NT2/D1 (cell line): ENCODE results near the gene PLCB1.

ENCODE experiments used
- DNase-seq: peaks from one replicate; pipeline ENCODE4 v3.0.0-alpha.2; 2011; ENCODE audit warnings: low read depth, low spot score
- H3K27me3 ChIP-seq: 2 replicates; pipeline ENCODE4 v1.6.0; 2011; ENCODE audit warnings: mild to moderate bottlenecking; ENCODE audit not compliant: insufficient read length, insufficient read depth
- H3K36me3 ChIP-seq: 2 replicates; pipeline ENCODE4 v1.6.1; 2011; ENCODE audit warnings: mild to moderate bottlenecking, low read length, mixed read lengths; ENCODE audit not compliant: insufficient read depth, insufficient read length
- H3K4me1 ChIP-seq: 2 replicates; pipeline ENCODE4 v1.5.1; 2011; ENCODE audit not compliant: insufficient read depth, insufficient read length
- H3K4me3 ChIP-seq: 2 replicates; pipeline ENCODE4 v1.5.1; 2011; ENCODE audit warnings: low read depth; ENCODE audit not compliant: insufficient read length
- H3K9ac ChIP-seq: 2 replicates; pipeline ENCODE4 v1.6.0; 2011; ENCODE audit warnings: low read depth; ENCODE audit not compliant: insufficient read length
- H3K9me3 ChIP-seq: 2 replicates; pipeline ENCODE4 v1.5.1; 2011; ENCODE audit warnings: mild to moderate bottlenecking, low read length; ENCODE audit not compliant: insufficient read depth
- SUZ12 ChIP-seq: IDR thresholded peaks from 2 replicates; pipeline ENCODE4 v1.6.1; 2011; ENCODE audit not compliant: insufficient read length, insufficient read depth; ENCODE audit errors: extremely low read depth
- YY1 ChIP-seq: IDR thresholded peaks from 2 replicates; pipeline ENCODE4 v1.6.1; 2011; ENCODE audit not compliant: insufficient read length, insufficient read depth
- ZNF274 ChIP-seq: IDR thresholded peaks from 2 replicates; pipeline ENCODE4 v1.6.1; 2011; ENCODE audit warnings: mild to moderate bottlenecking, low read depth, low read length

PLCB1 gene

GRCh38 chr20:8664778-8665177 lies 532.7 kb downstream of the PLCB1 start:
- no peaks in the 10 kb centered on the region for H3K4me1 ChIP-seq
- H3K27me3 ChIP-seq: no peaks in the 10 kb centered on the region
- H3K9ac ChIP-seq: no peak overlapping the region
- no peak overlapping the region for H3K4me3 ChIP-seq
- H3K9me3 ChIP-seq: no peaks in the 10 kb centered on the region
- DNase-seq: no peak
- TF ChIP-seq ZNF274 (no peak), SUZ12 (no peak), YY1 (no peak)
- no peaks in the 10 kb centered on the region for H3K36me3 ChIP-seq

- Histone ChIP-seq H3K4me3 (no peak overlapping the region), H3K4me1 (no peaks in the 10 kb centered on the region), H3K36me3 (no peaks in the 10 kb centered on the region), H3K9ac (no peak overlapping the region), H3K27me3 (no peaks in the 10 kb centered on the region), H3K9me3 (no peaks in the 10 kb centered on the region)
- DNase-seq: no peak
- TF ChIP-seq SUZ12 (no peak), ZNF274 (no peak), YY1 (no peak)
These were observed 535.2 kb downstream of the PLCB1 start for GRCh38 chr20:8667306-8667705.

- Histone ChIP-seq H3K9me3 (no peaks in the 10 kb centered on the region), H3K4me1 (no peaks in the 10 kb centered on the region), H3K4me3 (no peak overlapping the region), H3K27me3 (no peaks in the 10 kb centered on the region), H3K36me3 (peaks cover 3% of the 10 kb centered on the region), H3K9ac (no peak overlapping the region)
- no peak for TF ChIP-seq ZNF274
- no peak for TF ChIP-seq SUZ12
- TF ChIP-seq YY1: no peak
- DNase-seq: no peak
These were observed 538.3 kb downstream of the PLCB1 start for GRCh38 chr20:8670207-8670892.

GRCh38 chr20:8670893-8671215 lies 538.8 kb downstream of the PLCB1 start:
- peaks cover 3% of the 10 kb centered on the region for H3K36me3 ChIP-seq
- no peaks in the 10 kb centered on the region for H3K27me3 ChIP-seq
- H3K9me3 ChIP-seq: no peaks in the 10 kb centered on the region
- no peak for TF ChIP-seq YY1
- TF ChIP-seq ZNF274: no peak
- TF ChIP-seq SUZ12: no peak
- DNase-seq: no peak
- H3K9ac ChIP-seq: no peak overlapping the region
- no peak overlapping the region for H3K4me3 ChIP-seq
- no peaks in the 10 kb centered on the region for H3K4me1 ChIP-seq

- DNase-seq: no peak
- no peak overlapping the region for H3K9ac ChIP-seq
- H3K27me3 ChIP-seq: no peaks in the 10 kb centered on the region
- no peak for TF ChIP-seq SUZ12
- no peak for TF ChIP-seq YY1
- no peak overlapping the region for H3K4me3 ChIP-seq
- H3K9me3 ChIP-seq: no peaks in the 10 kb centered on the region
- H3K36me3 ChIP-seq: peaks cover 3% of the 10 kb centered on the region
- no peaks in the 10 kb centered on the region for H3K4me1 ChIP-seq
These were observed 539.4 kb downstream of the PLCB1 start for GRCh38 chr20:8671370-8671961.

- H3K27me3 ChIP-seq: no peaks in the 10 kb centered on the region
- no peak overlapping the region for H3K4me3 ChIP-seq
- no peak for DNase-seq
- TF ChIP-seq SUZ12 (no peak), YY1 (no peak), ZNF274 (no peak)
- peaks cover 3% of the 10 kb centered on the region for H3K36me3 ChIP-seq
- H3K9me3 ChIP-seq: no peaks in the 10 kb centered on the region
- no peak overlapping the region for H3K9ac ChIP-seq
- no peaks in the 10 kb centered on the region for H3K4me1 ChIP-seq
These were observed 541.0 kb downstream of the PLCB1 start for GRCh38 chr20:8673116-8673515.

GRCh38 chr20:8675896-8676295 lies 543.8 kb downstream of the PLCB1 start:
- Histone ChIP-seq H3K9ac (no peak overlapping the region), H3K27me3 (no peaks in the 10 kb centered on the region), H3K4me1 (no peaks in the 10 kb centered on the region), H3K9me3 (no peaks in the 10 kb centered on the region), H3K4me3 (no peak overlapping the region), H3K36me3 (peaks cover 3% of the 10 kb centered on the region)
- no peak for TF ChIP-seq YY1
- no peak for TF ChIP-seq ZNF274
- TF ChIP-seq SUZ12: no peak
- DNase-seq: no peak

- Histone ChIP-seq H3K4me3 (no peak overlapping the region), H3K36me3 (peaks cover 3% of the 10 kb centered on the region), H3K9ac (no peak overlapping the region), H3K27me3 (no peaks in the 10 kb centered on the region), H3K4me1 (no peaks in the 10 kb centered on the region), H3K9me3 (no peaks in the 10 kb centered on the region)
- no peak for DNase-seq
- TF ChIP-seq ZNF274 (no peak), SUZ12 (no peak), YY1 (no peak)
These were observed 546.2 kb downstream of the PLCB1 start for GRCh38 chr20:8678098-8678776.
